Caco-2 (cell line): Measurements from ENCODE around the gene AAGAB. TPM values are rescaled to one million over a fixed set of nuclear protein-coding genes. Genes with fewer than 3 reads are reported as not detected.
"Not testable (repeated sequence)": the region's sequence is repeated elsewhere in the genome, so short reads cannot be mapped to it uniquely, and the experiment has no call there.

Experiments
- BruUV-seq: library from RNA; stranded (reverse); fragments of 400-500 nt; replicated peaks from 2 replicates; lab custom pipeline; 2021; lab: Mats Ljungman, UMichigan
- CTCF ChIA-PET: fragments of 300-600 bp; sonication (Branson Sonifier 250); formaldehyde crosslinking; loops from one replicate; lab custom pipeline; 2022; ENCODE audit warnings: antibody characterized with exemption; lab: Charles Lee
- POLR2A ChIA-PET: fragments of 300-600 bp; sonication (Branson Sonifier 250); formaldehyde crosslinking; loops from one replicate; lab custom pipeline; 2022; ENCODE audit warnings: antibody characterized with exemption; lab: Charles Lee
- DNase-seq, 2 experiments: peaks; one replicate each; pipeline versions ENCODE4 v3.0.0 to v3.0.0-alpha.2; 2020 to 2022
- H3K27me3 ChIP-seq: replicated peaks from 2 replicates; pipeline ENCODE4 v1.6.0; 2011; ENCODE audit warnings: low read length; ENCODE audit not compliant: control insufficient read depth, insufficient read depth
- H3K36me3 ChIP-seq: 2 replicates; pipeline ENCODE4 v1.5.1; 2011; ENCODE audit warnings: low read length; ENCODE audit not compliant: control insufficient read depth, insufficient read depth
- H3K4me1 ChIP-seq: fragments of 250-450 bp; sonication (Bioruptor Pico); 2 replicates; pipeline ENCODE4 v1.5.1; 2020; ENCODE audit warnings: mild to moderate bottlenecking
- H3K4me3 ChIP-seq: 2 replicates; pipeline ENCODE4 v1.5.1; 2011; ENCODE audit warnings: low read depth, mild to moderate bottlenecking, control low read depth, low read length
- H3K9me3 ChIP-seq: fragments of 250-450 bp; sonication (Bioruptor Pico); 2 replicates; pipeline ENCODE4 v1.5.1; 2020; ENCODE audit warnings: mild to moderate bottlenecking, moderate library complexity
- H3K27ac Mint-ChIP-seq: one replicate; pipeline ENCODE4 v1.8.0; 2022; ENCODE audit warnings: mixed read lengths; ENCODE audit not compliant: unreplicated experiment
- H3K27me3 Mint-ChIP-seq: one replicate; pipeline ENCODE4 v1.8.0; 2022; ENCODE audit warnings: mixed read lengths; ENCODE audit not compliant: insufficient read depth, unreplicated experiment
- H3K36me3 Mint-ChIP-seq: one replicate; pipeline ENCODE4 v1.8.0; 2022; ENCODE audit warnings: mild to moderate bottlenecking, mixed read lengths; ENCODE audit not compliant: insufficient read depth, unreplicated experiment
- H3K4me1 Mint-ChIP-seq: one replicate; pipeline ENCODE4 v1.8.0; 2022; ENCODE audit warnings: low read depth, mixed read lengths; ENCODE audit not compliant: unreplicated experiment
- H3K4me3 Mint-ChIP-seq: one replicate; pipeline ENCODE4 v1.8.0; 2022; ENCODE audit warnings: mild to moderate bottlenecking, moderate library complexity, mixed read lengths; ENCODE audit not compliant: unreplicated experiment
- H3K9me3 Mint-ChIP-seq: one replicate; pipeline ENCODE4 v1.8.0; 2022; ENCODE audit warnings: mixed read lengths; ENCODE audit not compliant: unreplicated experiment
- intact Hi-C: fragments of 100-400 bp; cut with micrococcal nuclease; formaldehyde crosslinking; loops from one replicate; pipeline ENCODE4 v1.10.0; 2022; ENCODE audit not compliant: unreplicated experiment
- total RNA-seq: library from RNA; stranded (reverse); gene quantifications from 2 replicates; pipeline ENCODE4 v1.2.3, GENCODE V29; 2022
- TF ChIP-seq, protein P1 (sequence below), 2 experiments: fragments of 200-600 bp in 1 of 2; IDR thresholded peaks; 1 replicate in 1 of 2; 2 replicates in 1 of 2; pipeline versions ENCODE4 v1.5.1 to v1.8.0; 2011 to 2022; ENCODE audit warnings: antibody characterized with exemption in 1 of 2, control low read depth in 1 of 2, inconsistent platforms in 1 of 2, low read depth in 1 of 2, low read length in 1 of 2, mild to moderate bottlenecking in 1 of 2, moderate library complexity in 1 of 2; ENCODE audit not compliant: insufficient read depth in 1 of 2, severe bottlenecking in 1 of 2, unreplicated experiment in 1 of 2

Gene AAGAB
- total RNA-seq, 1 experiment from 2014 or later: 64.6 TPM

DNA sequence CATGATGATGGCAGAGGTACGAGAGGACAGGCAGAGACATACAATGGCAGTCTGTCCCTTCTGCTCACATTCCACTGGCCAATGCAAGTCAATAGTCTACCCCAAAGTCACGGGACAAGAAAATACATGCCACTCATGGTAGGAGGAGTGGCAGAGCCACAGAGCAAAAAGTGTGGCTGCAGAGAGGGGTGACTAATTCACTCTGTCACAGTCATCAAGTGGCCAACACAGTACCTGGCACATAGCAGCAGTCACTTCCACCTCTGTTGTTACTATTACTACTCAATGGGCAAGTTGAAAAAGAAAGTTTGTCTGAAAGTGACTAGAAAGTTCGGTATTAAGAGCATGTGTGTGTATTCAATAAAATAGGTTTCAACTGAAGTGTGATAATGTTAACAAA lies 97.6 kb downstream of the AAGAB start:
- TF ChIP-seq, protein P1, sequence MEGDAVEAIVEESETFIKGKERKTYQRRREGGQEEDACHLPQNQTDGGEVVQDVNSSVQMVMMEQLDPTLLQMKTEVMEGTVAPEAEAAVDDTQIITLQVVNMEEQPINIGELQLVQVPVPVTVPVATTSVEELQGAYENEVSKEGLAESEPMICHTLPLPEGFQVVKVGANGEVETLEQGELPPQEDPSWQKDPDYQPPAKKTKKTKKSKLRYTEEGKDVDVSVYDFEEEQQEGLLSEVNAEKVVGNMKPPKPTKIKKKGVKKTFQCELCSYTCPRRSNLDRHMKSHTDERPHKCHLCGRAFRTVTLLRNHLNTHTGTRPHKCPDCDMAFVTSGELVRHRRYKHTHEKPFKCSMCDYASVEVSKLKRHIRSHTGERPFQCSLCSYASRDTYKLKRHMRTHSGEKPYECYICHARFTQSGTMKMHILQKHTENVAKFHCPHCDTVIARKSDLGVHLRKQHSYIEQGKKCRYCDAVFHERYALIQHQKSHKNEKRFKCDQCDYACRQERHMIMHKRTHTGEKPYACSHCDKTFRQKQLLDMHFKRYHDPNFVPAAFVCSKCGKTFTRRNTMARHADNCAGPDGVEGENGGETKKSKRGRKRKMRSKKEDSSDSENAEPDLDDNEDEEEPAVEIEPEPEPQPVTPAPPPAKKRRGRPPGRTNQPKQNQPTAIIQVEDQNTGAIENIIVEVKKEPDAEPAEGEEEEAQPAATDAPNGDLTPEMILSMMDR (IDR thresholded peaks at IDR 0.05; ENCODE audit: insufficient read depth in 1 of 2, low read depth in 1 of 2, low read length in 1 of 2, severe bottlenecking in 1 of 2, unreplicated experiment in 1 of 2): no peak
- H3K9me3 Mint-ChIP-seq: no peaks in the 10 kb centered on the region
- no peak overlapping the region for H3K4me3 Mint-ChIP-seq
- CTCF ChIA-PET: no interaction called here
- DNase-seq: no peak
- no TSS peak for BruUV-seq
- no peak overlapping the region for H3K4me3 ChIP-seq
- intact Hi-C loops: no loop called here
- POLR2A ChIA-PET: no interaction called here
- H3K27ac Mint-ChIP-seq: no peak overlapping the region
- no peaks in the 10 kb centered on the region for H3K27me3 ChIP-seq
- H3K36me3 ChIP-seq: no peaks in the 10 kb centered on the region; the same call in 1 of the 2 replicates
- H3K4me1 ChIP-seq: no peaks in the 10 kb centered on the region
- H3K4me1 Mint-ChIP-seq: no peaks in the 10 kb centered on the region
- H3K27me3 Mint-ChIP-seq: no peaks in the 10 kb centered on the region
- H3K36me3 Mint-ChIP-seq: peaks cover 36% of the 10 kb centered on the region
- no peaks in the 10 kb centered on the region for H3K9me3 ChIP-seq

DNA sequence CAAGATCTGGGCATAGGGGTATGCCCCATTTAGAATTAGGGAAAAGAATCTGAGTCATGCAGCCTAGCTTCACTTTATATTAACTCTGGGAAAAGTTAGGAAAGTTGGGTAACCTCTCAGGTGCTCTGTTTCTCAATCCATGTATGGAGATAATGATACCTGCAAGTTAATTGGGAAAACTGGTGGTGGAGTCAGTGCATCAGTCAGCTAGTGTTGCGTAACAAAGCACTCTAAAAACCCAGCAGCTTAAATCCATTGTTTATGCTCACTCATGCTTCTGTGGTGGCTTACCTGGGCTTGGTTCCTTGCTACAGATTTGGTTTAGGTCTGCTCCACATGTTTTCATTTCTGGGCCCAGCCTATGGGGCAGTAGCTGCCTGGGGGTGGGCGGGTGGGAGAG lies 98.0 kb downstream of the AAGAB start:
- no peak for DNase-seq

DNA sequence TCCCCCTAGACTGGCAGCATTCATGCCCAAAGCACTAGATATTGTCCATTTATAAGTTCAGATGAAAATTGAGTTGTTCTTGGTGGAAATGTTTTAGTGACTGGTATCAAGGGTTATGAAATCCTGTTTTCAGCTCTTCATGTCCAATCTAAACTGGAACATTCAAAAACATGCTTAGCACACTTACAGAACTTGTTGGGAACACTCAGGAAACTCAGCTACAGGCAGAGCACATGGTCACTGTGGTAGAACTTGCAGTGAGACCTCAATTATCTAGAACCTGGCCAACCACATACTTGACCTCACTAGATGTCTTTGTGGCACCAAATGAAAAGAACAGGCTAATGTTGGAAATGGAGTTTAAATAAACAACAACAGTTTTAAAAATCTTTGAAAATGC lies 100.2 kb downstream of the AAGAB start:
- no peak for DNase-seq
- peaks cover 31% of the 10 kb centered on the region for H3K36me3 Mint-ChIP-seq
- Histone ChIP-seq H3K27me3 (no peaks in the 10 kb centered on the region), H3K4me1 (peaks cover 22% of the 10 kb centered on the region), H3K9me3 (no peaks in the 10 kb centered on the region), H3K4me3 (no peak overlapping the region), H3K36me3 (no peaks in the 10 kb centered on the region; the same call in 1 of the 2 replicates)
- no peaks in the 10 kb centered on the region for H3K9me3 Mint-ChIP-seq
- peaks cover 9% of the 10 kb centered on the region for H3K4me1 Mint-ChIP-seq
- intact Hi-C loops: no loop called here
- H3K27me3 Mint-ChIP-seq: no peaks in the 10 kb centered on the region
- TF ChIP-seq, protein P1 (IDR thresholded peaks at IDR 0.05; ENCODE audit: insufficient read depth in 1 of 2, low read depth in 1 of 2, low read length in 1 of 2, severe bottlenecking in 1 of 2, unreplicated experiment in 1 of 2): no peak
- H3K4me3 Mint-ChIP-seq: no peak overlapping the region
- no TSS peak for BruUV-seq
- POLR2A ChIA-PET: no interaction called here
- no peak overlapping the region for H3K27ac Mint-ChIP-seq
- CTCF ChIA-PET: no interaction called here

More for the DNA sequence above, 98.0 kb downstream of the AAGAB start:
- H3K4me3 Mint-ChIP-seq: no peak overlapping the region
- POLR2A ChIA-PET: no interaction called here
- intact Hi-C loops: no loop called here
- no peaks in the 10 kb centered on the region for H3K9me3 ChIP-seq
- CTCF ChIA-PET: no interaction called here
- no peaks in the 10 kb centered on the region for H3K4me1 Mint-ChIP-seq
- no TSS peak for BruUV-seq
- TF ChIP-seq, protein P1 (IDR thresholded peaks at IDR 0.05; ENCODE audit: insufficient read depth in 1 of 2, low read depth in 1 of 2, low read length in 1 of 2, severe bottlenecking in 1 of 2, unreplicated experiment in 1 of 2): no peak
- peaks cover 36% of the 10 kb centered on the region for H3K36me3 Mint-ChIP-seq
- H3K27me3 ChIP-seq: no peaks in the 10 kb centered on the region
- H3K27me3 Mint-ChIP-seq: no peaks in the 10 kb centered on the region
- peaks cover 4% of the 10 kb centered on the region for H3K4me1 ChIP-seq
- no peaks in the 10 kb centered on the region for H3K9me3 Mint-ChIP-seq
- H3K27ac Mint-ChIP-seq: no peak overlapping the region
- H3K36me3 ChIP-seq: no peaks in the 10 kb centered on the region; the same call in 1 of the 2 replicates
- H3K4me3 ChIP-seq: no peak overlapping the region

DNA sequence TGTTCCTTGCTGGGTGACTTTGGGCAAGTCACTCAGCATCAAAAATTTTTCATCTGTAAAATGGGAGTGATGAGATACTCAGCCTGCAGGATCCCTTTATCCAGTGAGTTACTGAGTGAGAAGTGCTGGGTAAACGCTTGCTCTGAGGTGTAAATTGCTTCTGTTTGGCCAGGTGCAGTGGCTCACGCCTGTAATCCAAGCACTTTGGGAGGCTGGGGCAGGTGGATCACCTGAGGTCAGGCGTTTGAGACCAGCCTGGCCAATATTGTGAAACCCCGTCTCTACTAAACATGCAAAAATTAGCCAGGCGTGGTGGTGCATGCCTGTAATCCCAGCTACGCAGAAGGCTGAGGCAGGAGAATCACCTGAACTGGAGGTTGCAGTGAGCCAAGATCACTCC lies 101.4 kb downstream of the AAGAB start:
- H3K27me3 Mint-ChIP-seq: not testable (repeated sequence)

More for the DNA sequence above, 101.4 kb downstream of the AAGAB start:
- H3K4me3 ChIP-seq, BruUV-seq, CTCF ChIA-PET, H3K27ac Mint-ChIP-seq, POLR2A ChIA-PET, H3K9me3 Mint-ChIP-seq, H3K36me3 ChIP-seq, H3K27me3 ChIP-seq, DNase-seq, H3K4me3 Mint-ChIP-seq, intact Hi-C loops, H3K9me3 ChIP-seq: not testable (repeated sequence)
- Mint-ChIP-seq H3K36me3 (peaks cover 26% of the 10 kb centered on the region), H3K4me1 (peaks cover 20% of the 10 kb centered on the region)
- peaks cover 34% of the 10 kb centered on the region for H3K4me1 ChIP-seq
